H1 (cell line): Measurements from ENCODE around the gene SAMD14. TPM values are rescaled to one million over a fixed set of nuclear protein-coding genes. Genes with fewer than 3 reads are reported as not detected.

Experiments used
- CTCF ChIA-PET: fragments of 300-600 bp; sonication (Branson Sonifier 250); formaldehyde crosslinking; loops from one replicate; lab custom pipeline; 2021; ENCODE audit not compliant: partially characterized antibody; lab: Charles Lee
- POLR2A ChIA-PET: fragments of 300-600 bp; sonication (Branson Sonifier 250); formaldehyde crosslinking; loops from one replicate; lab custom pipeline; 2021; ENCODE audit warnings: inconsistent platforms; ENCODE audit not compliant: partially characterized antibody; lab: Charles Lee
- DNase-seq, 2 experiments: peaks; one replicate each; pipeline versions ENCODE4 v3.0.0 to v3.0.0-alpha.2; 2010 to 2022; ENCODE audit warnings: low spot score in 2 of 2, low read depth in 1 of 2, mixed read lengths in 1 of 2
- FAIRE-seq: peaks from 2 replicates; lab custom pipeline; 2011; peaks lifted over from hg19 to GRCh38; lab: Jason Lieb, UNC
- H2AFZ ChIP-seq: 2 replicates; pipeline ENCODE4 v1.8.1; 2012; ENCODE audit warnings: low read length, inconsistent platforms
- H2AK5ac ChIP-seq: 2 replicates; pipeline ENCODE4 v1.6.1; 2013; ENCODE audit warnings: low read depth, low read length
- H2BK120ac ChIP-seq: replicated peaks from 2 replicates; pipeline ENCODE3; 2013; ENCODE audit warnings: low read depth, low read length, inconsistent platforms
- H2BK12ac ChIP-seq: 2 replicates; pipeline ENCODE4 v1.6.1; 2013; ENCODE audit warnings: low read depth, low read length
- H2BK15ac ChIP-seq: 2 replicates; pipeline ENCODE4 v1.6.1; 2013; ENCODE audit warnings: low read length
- H2BK20ac ChIP-seq: 2 replicates; pipeline ENCODE4 v1.6.1; 2013; ENCODE audit warnings: low read length
- H2BK5ac ChIP-seq: 2 replicates; pipeline ENCODE4 v1.6.1; 2013; ENCODE audit warnings: low read depth, low read length
- H3K14ac ChIP-seq: 2 replicates; pipeline ENCODE4 v1.6.1; 2013; ENCODE audit warnings: inconsistent platforms; ENCODE audit not compliant: insufficient read length
- H3K18ac ChIP-seq: 2 replicates; pipeline ENCODE4 v1.6.1; 2013; ENCODE audit warnings: low read length; ENCODE audit errors: extremely low read depth
- H3K23ac ChIP-seq: 2 replicates; pipeline ENCODE4 v1.6.1; 2013; ENCODE audit warnings: inconsistent platforms; ENCODE audit not compliant: insufficient read length
- H3K23me2 ChIP-seq: 2 replicates; pipeline ENCODE4 v1.6.1; 2013; ENCODE audit warnings: low read depth, low read length
- H3K27ac ChIP-seq: 2 replicates; pipeline ENCODE4 v1.6.1; 2011; ENCODE audit warnings: low read depth, low read length, inconsistent platforms
- H3K27me3 ChIP-seq, 4 experiments: replicated peaks in 1 of 4; 1 replicate in 1 of 4; 2 replicates in 3 of 4; pipeline versions ENCODE4 v1.6.1 to v1.8.1; 2011 to 2013; ENCODE audit warnings: low read length in 3 of 4, mild to moderate bottlenecking in 3 of 4, inconsistent platforms in 2 of 4, mixed read lengths in 2 of 4, moderate library complexity in 1 of 4; ENCODE audit not compliant: control insufficient read depth in 3 of 4, insufficient read depth in 3 of 4; ENCODE audit errors: extremely low read depth in 1 of 4
- H3K36me3 ChIP-seq, 4 experiments: 2 replicates each; pipeline versions ENCODE4 v1.6.1 to v1.8.1; 2011 to 2013; ENCODE audit warnings: mild to moderate bottlenecking in 4 of 4, low read length in 3 of 4, moderate library complexity in 2 of 4, control low read depth in 1 of 4, inconsistent platforms in 1 of 4; ENCODE audit not compliant: insufficient read depth in 4 of 4, control insufficient read depth in 2 of 4
- H3K4ac ChIP-seq: replicated peaks from 2 replicates; pipeline ENCODE3; 2013; ENCODE audit warnings: low read length, low read depth, mixed read lengths, inconsistent platforms; ENCODE audit not compliant: insufficient read length
- H3K4me1 ChIP-seq, 4 experiments: replicated peaks in 1 of 4; 1 replicate in 1 of 4; 2 replicates in 3 of 4; pipeline versions ENCODE4 v1.6.1 to v1.8.1; 2011 to 2013; ENCODE audit warnings: low read length in 3 of 4, inconsistent platforms in 2 of 4, mixed read lengths in 1 of 4; ENCODE audit not compliant: insufficient read depth in 4 of 4, control insufficient read depth in 3 of 4
- H3K4me2 ChIP-seq, 2 experiments: 2 replicates each; pipeline versions ENCODE4 v1.6.1 to v1.8.1; 2011 to 2013; ENCODE audit warnings: low read depth in 2 of 2, low read length in 2 of 2, control low read depth in 1 of 2, inconsistent platforms in 1 of 2, mild to moderate bottlenecking in 1 of 2; ENCODE audit not compliant: insufficient read depth in 1 of 2
- H3K4me3 ChIP-seq, 4 experiments: fragments of 200-600, 300-600 bp in 1 of 4; sonication (generic), shearing (Covaris generic), sonication (Bioruptor Twin) in 1 of 4; 2 replicates each; pipeline versions ENCODE4 v1.5.1 to v1.8.1; 2011 to 2016; ENCODE audit warnings: low read length in 4 of 4, low read depth in 3 of 4, control low read depth in 2 of 4, inconsistent platforms in 2 of 4, mild to moderate bottlenecking in 2 of 4, mixed read lengths in 1 of 4, moderate library complexity in 1 of 4; ENCODE audit not compliant: insufficient read depth in 2 of 4; ENCODE audit errors: extremely low read depth in 1 of 4
- H3K56ac ChIP-seq: replicated peaks from 2 replicates; pipeline ENCODE3; 2013; ENCODE audit warnings: low read depth, mild to moderate bottlenecking, mixed read lengths, low read length, inconsistent platforms; ENCODE audit not compliant: insufficient read length
- H3K79me1 ChIP-seq: 2 replicates; pipeline ENCODE4 v1.6.1; 2013; ENCODE audit warnings: low read depth, low read length, control low read depth
- H3K79me2 ChIP-seq, 2 experiments: 2 replicates each; pipeline versions ENCODE4 v1.6.1 to v1.8.1; 2012 to 2013; ENCODE audit warnings: low read length in 2 of 2, mild to moderate bottlenecking in 2 of 2, inconsistent platforms in 1 of 2; ENCODE audit not compliant: insufficient read depth in 2 of 2, control insufficient read depth in 1 of 2
- H3K9ac ChIP-seq, 4 experiments: replicated peaks in 1 of 4; 1 replicate in 1 of 4; 2 replicates in 3 of 4; pipeline versions ENCODE4 v1.6.1 to v1.8.1; 2011 to 2013; ENCODE audit warnings: low read depth in 3 of 4, low read length in 3 of 4, control low read depth in 2 of 4, mild to moderate bottlenecking in 2 of 4, moderate library complexity in 2 of 4, inconsistent platforms in 1 of 4; ENCODE audit errors: extremely low read depth in 1 of 4
- H3K9me3 ChIP-seq, 2 experiments: 2 replicates each; pipeline versions ENCODE4 v1.6.1 to v1.8.1; 2012 to 2013; ENCODE audit warnings: mild to moderate bottlenecking in 2 of 2, moderate library complexity in 2 of 2, control low read depth in 1 of 2, inconsistent platforms in 1 of 2, low read depth in 1 of 2, low read length in 1 of 2, mixed read lengths in 1 of 2; ENCODE audit not compliant: insufficient read depth in 2 of 2
- H4K20me1 ChIP-seq, 2 experiments: replicated peaks in 1 of 2; 2 replicates each; pipeline versions ENCODE3 to v1.8.1; 2011 to 2013; ENCODE audit warnings: inconsistent platforms in 2 of 2, low read length in 2 of 2, mild to moderate bottlenecking in 1 of 2; ENCODE audit not compliant: insufficient read depth in 2 of 2, control insufficient read depth in 1 of 2
- H4K5ac ChIP-seq: 2 replicates; pipeline ENCODE4 v1.6.1; 2013; ENCODE audit warnings: low read length, low read depth, mixed read lengths, inconsistent platforms; ENCODE audit not compliant: insufficient read length
- H4K8ac ChIP-seq: 2 replicates; pipeline ENCODE4 v1.8.0; 2013; ENCODE audit warnings: mild to moderate bottlenecking, moderate library complexity, low read length, inconsistent platforms; ENCODE audit not compliant: insufficient read depth; ENCODE audit errors: extremely low read depth
- H4K91ac ChIP-seq: replicated peaks from 2 replicates; pipeline ENCODE3; 2013; ENCODE audit warnings: low read length, mixed read lengths, inconsistent platforms; ENCODE audit not compliant: insufficient read length
- ATF2 ChIP-seq: IDR thresholded peaks from 2 replicates; pipeline ENCODE4 v1.6.1; 2012; ENCODE audit warnings: low read length, inconsistent platforms
- CEBPB ChIP-seq: IDR thresholded peaks from 2 replicates; pipeline ENCODE4 v1.6.1; 2012; ENCODE audit warnings: low read depth, low read length
- POLR2A ChIP-seq, 2 experiments: IDR thresholded peaks; 1 replicate in 1 of 2; 2 replicates in 1 of 2; pipeline ENCODE4 v1.6.1; 2011; ENCODE audit warnings: low read depth in 2 of 2, low read length in 2 of 2, mild to moderate bottlenecking in 2 of 2; ENCODE audit errors: control extremely low read depth in 1 of 2
- YY1 ChIP-seq: IDR thresholded peaks from 2 replicates; pipeline ENCODE4 v1.6.1; 2011; ENCODE audit warnings: low read depth, mild to moderate bottlenecking, low read length
- WGBS, 2 experiments: shearing (Covaris generic) in 1 of 2; methylation state at CpG; one replicate each; pipeline versions ENCODE4 v1.1.6 to v1.1.7; 2013 to 2015; ENCODE audit warnings: low lambda C conversion rate in 2 of 2, mixed read lengths in 2 of 2, inconsistent platforms in 1 of 2, low coverage in 1 of 2, missing lambda C conversion rate in 1 of 2; ENCODE audit not compliant: insufficient replicate concordance in 2 of 2, insufficient coverage in 1 of 2, insufficient read length in 1 of 2; ENCODE audit errors: extremely low coverage in 1 of 2, missing lambda C conversion rate in 1 of 2; 5-methylcytosine and 5-hydroxymethylcytosine counted together
- polyA plus RNA-seq, 7 experiments: library from polyadenylated mRNA; depleted of rRNA in 3 of 7; stranded (reverse) in 5 of 7; unstranded in 2 of 7; fragments of >200 nt in 5 of 7; fragments of 200-250 nt in 2 of 7; gene quantifications; 1 replicate in 5 of 7; 2 replicates in 1 of 7; 4 replicates in 1 of 7; pipeline versions ENCODE4 v1.2.1 to v1.2.3, GENCODE V29; 2011 to 2013; ENCODE audit warnings: missing spikeins in 2 of 7, mixed read lengths in 2 of 7
- total RNA-seq: library from RNA; stranded (reverse); fragmentation: NEBNext Ultra II Directional; extraction: Animal tissue kit (Norgen Biotek cat#: 25700); gene quantifications from 2 replicates; pipeline ENCODE4 v1.2.1, GENCODE V29; 2021

SAMD14 gene
- total and polyA plus RNA-seq, 2 of the 8 experiments (the other 6 are each of a cell fraction or from before 2014, with no cell fraction given): 5.7 to 5.8 TPM

GRCh38 chr17:50115756-50116155, 14.2 kb downstream of the SAMD14 start:
- peaks cover 6 to 14% (median 11%) of the 10 kb centered on the region in 4 experiments for H3K4me1 ChIP-seq
- TF ChIP-seq ATF2 (no peak), CEBPB (no peak), YY1 (no peak), POLR2A (IDR thresholded peaks at IDR 0.05; ENCODE audit: control extremely low read depth in 1 of 2, low read depth in 2 of 2, low read length in 2 of 2) (no peak)
- TF ChIP-seq, all 59 proteins: peak for 0
- no peak overlapping the region for H3K4ac ChIP-seq
- H4K91ac ChIP-seq: no peak overlapping the region
- peak overlapping the region; percentile 16; the same call in 1 of the 2 replicates for H2BK15ac ChIP-seq
- no peaks in the 10 kb centered on the region for H3K36me3 ChIP-seq
- no peaks in the 10 kb centered on the region for H3K79me2 ChIP-seq
- H3K56ac ChIP-seq: no peak overlapping the region
- peaks cover 0 to 18% (median 12%) of the 10 kb centered on the region in 4 experiments; a peak in 5 of 7 replicates for H3K27me3 ChIP-seq
- H2BK5ac ChIP-seq: no peak overlapping the region; the same call in 1 of the 2 replicates
- no peak overlapping the region for H3K4me3 ChIP-seq
- H4K5ac ChIP-seq: no peak overlapping the region
- no peak overlapping the region for H3K9ac ChIP-seq
- no peak overlapping the region for H3K14ac ChIP-seq
- H4K8ac ChIP-seq: no peak overlapping the region
- CTCF ChIA-PET: interaction anchor here (0.8 to 23.0 kb wide), 17 partner anchors 9 to 283 kb away, joined by 3 to 412 read pairs (median 6); partner anchors contain the start of genes PDK2, PPP1R9B, SGCA and TMEM92
- H3K23ac ChIP-seq: no peak overlapping the region
- no peak overlapping the region for H3K27ac ChIP-seq
- no peak overlapping the region for H3K18ac ChIP-seq
- DNase-seq (no peak), FAIRE-seq (no peak)
- H3K4me2 ChIP-seq: no peak overlapping the region
- no peak overlapping the region; the same call in 1 of the 2 replicates for H2AK5ac ChIP-seq
- WGBS, 2 experiments: 78% methylated on average over 15 of the region's 17 CpGs; no CpG with 5 or more reads in 1 of the 2 experiments
- H2AFZ ChIP-seq: no peak overlapping the region
- no peaks in the 10 kb centered on the region for H3K9me3 ChIP-seq
- H2BK20ac ChIP-seq: peak overlapping the region; percentile 61; the same call in 1 of the 2 replicates
- peaks cover 2% of the 10 kb centered on the region; the same call in 1 of the 2 replicates for H3K23me2 ChIP-seq
- no peaks in the 10 kb centered on the region for H3K79me1 ChIP-seq
- H2BK12ac ChIP-seq: peak overlapping the region; percentile 9; the same call in 1 of the 2 replicates
- H4K20me1 ChIP-seq: no peaks in the 10 kb centered on the region
- no peak overlapping the region for H2BK120ac ChIP-seq
- POLR2A ChIA-PET: interaction anchor here (0.8 to 2.3 kb wide), 6 partner anchors 8 to 36 kb away, joined by 3 to 11 read pairs (median 4); partner anchors contain the start of genes PPP1R9B and SAMD14
